Loucy (cell line): ENCODE measurements around the gene SLC22A16.

Experiments used
- CTCF ChIP-seq: fragments of 200-600 bp; sonication (generic); conservative IDR thresholded peaks from 2 replicates; pipeline ENCODE4 v1.5.1; 2014; ENCODE audit warnings: mild to moderate bottlenecking, antibody characterized with exemption, low read length
- EZH2phosphoT487 ChIP-seq: fragments of 200-600 bp; IDR thresholded peaks from 2 replicates; pipeline ENCODE4 v1.6.1; 2018; ENCODE audit warnings: antibody characterized with exemption, mild to moderate bottlenecking, moderate library complexity, borderline replicate concordance

- TF ChIP-seq CTCF (no peak), EZH2phosphoT487 (no peak)
Observed at GRCh38 chr6:110414669-110415068, 61.7 kb downstream of the SLC22A16 start.
